A549 treated with CpdA at 1 μM for 4 hours (cell line): ENCODE results near the gene RBM7. TPM values are rescaled to one million over a fixed set of nuclear protein-coding genes. Genes with fewer than 3 reads are reported as not detected.

Experiments used
- total RNA-seq: library from RNA; stranded (reverse); fragments of 200-300 nt; extraction: Qiagen RNA extraction; gene quantifications from 5 replicates; pipeline ENCODE4 v1.2.3, GENCODE V29; 2022; ENCODE audit warnings: low read depth

The RBM7 gene, protein sequence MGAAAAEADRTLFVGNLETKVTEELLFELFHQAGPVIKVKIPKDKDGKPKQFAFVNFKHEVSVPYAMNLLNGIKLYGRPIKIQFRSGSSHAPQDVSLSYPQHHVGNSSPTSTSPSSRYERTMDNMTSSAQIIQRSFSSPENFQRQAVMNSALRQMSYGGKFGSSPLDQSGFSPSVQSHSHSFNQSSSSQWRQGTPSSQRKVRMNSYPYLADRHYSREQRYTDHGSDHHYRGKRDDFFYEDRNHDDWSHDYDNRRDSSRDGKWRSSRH
- 19.9 to 36.1 TPM (median 26.0 TPM) in 5 replicates for total RNA-seq

DNA sequence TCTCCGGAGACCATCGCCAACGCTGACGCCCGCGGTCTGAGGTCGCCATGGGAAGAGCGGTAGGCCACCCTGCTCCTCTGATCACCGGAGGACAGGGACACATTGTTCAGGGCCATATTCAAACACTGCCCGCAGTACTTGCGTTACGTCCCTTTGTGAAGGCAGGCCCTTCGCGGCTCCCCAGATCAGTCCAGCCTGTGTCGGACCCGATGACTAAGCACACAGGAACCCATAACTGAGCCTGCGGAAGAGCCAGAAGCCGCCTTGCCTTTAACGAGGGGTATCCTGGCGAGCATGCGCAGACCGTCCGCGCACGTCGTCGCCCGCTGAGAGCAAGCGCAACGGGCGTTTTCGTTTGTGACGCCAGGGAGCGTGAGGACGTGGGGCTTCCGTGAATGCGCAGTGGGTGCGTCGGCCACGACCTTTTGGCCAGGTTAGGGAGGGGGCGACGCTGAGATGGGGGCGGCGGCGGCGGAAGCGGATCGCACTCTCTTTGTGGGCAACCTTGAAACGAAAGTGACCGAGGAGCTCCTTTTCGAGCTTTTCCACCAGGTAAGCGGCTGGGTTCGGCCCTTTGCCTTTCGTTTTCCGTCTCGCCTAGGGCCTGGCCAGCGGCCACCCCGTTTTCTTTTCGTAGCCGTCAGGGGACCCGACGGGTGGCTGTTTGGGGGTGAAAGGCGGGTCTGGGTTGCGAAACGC lies at the start of gene RBM7, which contains the start of gene C11orf71:
TSS of gene RBM7 (plus strand) at position 451 of the 699 bp plus-strand sequence. CDS start at position 457, 6 bp downstream.
TSS of gene C11orf71 (minus strand) at position 296 of the 699 bp plus-strand sequence. CDS start at position 116, 180 bp downstream.

DNA sequence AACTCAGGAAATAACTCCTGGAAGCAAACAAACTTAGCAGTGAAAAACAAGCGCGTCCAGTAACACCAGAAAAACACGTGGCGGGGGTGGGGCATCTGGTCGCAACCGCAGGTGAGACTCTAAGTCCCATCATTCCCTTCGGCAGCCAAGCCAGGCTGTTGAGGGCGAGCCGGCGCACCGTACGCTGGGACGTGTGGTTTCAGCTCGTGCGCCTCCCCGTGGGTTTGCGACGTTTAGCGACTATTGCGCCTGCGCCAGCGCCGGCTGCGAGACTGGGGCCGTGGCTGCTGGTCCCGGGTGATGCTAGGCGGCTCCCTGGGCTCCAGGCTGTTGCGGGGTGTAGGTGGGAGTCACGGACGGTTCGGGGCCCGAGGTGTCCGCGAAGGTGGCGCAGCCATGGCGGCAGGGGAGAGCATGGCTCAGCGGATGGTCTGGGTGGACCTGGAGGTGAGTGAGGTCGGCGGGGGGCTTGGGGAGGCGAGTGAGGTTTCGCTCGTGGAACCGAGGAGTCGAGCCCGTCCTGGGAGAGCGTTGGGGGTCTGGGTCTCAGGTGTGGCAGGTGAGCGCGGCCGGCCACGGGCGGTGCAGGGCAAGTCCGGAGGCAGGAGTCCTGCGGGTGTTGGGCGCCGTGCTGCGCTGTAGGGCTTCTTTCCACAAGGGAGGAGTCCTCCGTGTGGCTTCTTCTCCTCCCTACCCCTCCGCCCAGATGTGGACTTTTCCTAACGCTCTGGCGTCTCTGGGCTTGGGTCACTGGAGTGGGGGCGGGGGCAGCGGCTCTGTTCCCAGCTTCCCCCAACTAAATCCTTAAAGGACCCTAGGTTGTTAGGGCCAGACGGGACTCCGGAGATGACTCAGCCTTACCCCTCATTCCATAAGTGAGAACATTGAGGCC lies 39.0 kb downstream of the RBM7 start, which contains the start of gene REXO2:
TSS of gene REXO2 (plus strand) at position 239 of the 892 bp plus-strand sequence. CDS start at position 301, 62 bp downstream.

Other genes with a start within 250 kb of the RBM7 start
- gene NNMT, start 104.3 kb upstream of the RBM7 start, total RNA-seq: 132 to 160 TPM (median 151 TPM) in 5 replicates
- gene C11orf71, start 155 bp upstream of the RBM7 start, total RNA-seq: 3.1 to 4.1 TPM (median 3.9 TPM) in 5 replicates
- 92.5 to 113 TPM (median 100 TPM) in 5 replicates for gene REXO2, start 38.8 kb downstream of the RBM7 start, total RNA-seq
- not detected in 5 replicates for gene NXPE1, start 159.2 kb downstream of the RBM7 start, total RNA-seq
- not detected in 5 replicates for gene NXPE4, start 195.1 kb downstream of the RBM7 start, total RNA-seq